ENCODE results near the gene CLK3. TPM values are rescaled to one million over a fixed set of nuclear protein-coding genes. Genes with fewer than 3 reads are reported as not detected.

The CLK3 gene
- total and polyA plus RNA-seq, 2 of the 8 experiments (the other 6 are each of a cell fraction or from before 2014, with no cell fraction given) = 43.5 to 67.3 TPM

DNA sequence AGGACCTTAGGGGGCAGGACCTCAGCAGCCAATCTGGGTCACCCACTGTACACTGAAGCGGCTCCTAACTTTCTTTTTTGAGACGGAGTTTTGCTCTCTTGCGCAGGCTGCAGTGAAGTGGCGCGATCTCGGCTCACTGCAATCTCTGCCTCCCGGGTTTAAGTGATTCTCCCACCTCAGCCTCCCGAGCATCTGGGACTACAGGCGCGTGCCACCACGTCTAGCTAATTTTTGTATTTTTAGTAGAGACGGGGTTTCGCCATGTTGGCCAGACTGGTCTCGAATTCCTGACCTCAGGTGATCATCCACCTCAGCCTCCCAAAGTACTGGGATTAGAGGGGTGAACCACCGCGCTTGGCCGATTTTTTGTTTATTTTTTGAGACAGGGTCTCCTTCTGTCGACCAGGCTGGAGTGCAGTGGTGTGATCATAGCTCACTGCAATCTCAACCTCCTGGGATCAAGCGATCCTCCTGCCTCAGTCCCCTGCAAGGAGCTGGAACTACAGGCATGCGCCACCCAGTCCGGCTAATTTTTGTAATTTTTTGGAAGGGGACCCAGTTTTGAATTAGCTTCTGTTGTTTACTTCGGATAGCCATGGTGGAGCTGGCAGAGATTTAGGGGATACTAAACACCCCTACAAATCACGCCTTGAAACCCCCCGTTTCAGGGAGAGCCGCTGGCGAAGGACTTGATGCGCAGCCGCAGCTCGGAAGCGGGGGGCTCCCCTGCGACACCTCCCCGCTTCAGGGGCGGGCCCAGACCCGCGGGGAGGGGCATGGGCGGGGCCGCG is 1.5 kb upstream of the CLK3 start:
- 43% methylated on average over 35 of the region's 38 CpGs; no CpG with 5 or more reads in 1 of the 2 experiments for WGBS, 2 experiments (ENCODE audit: extremely low coverage in 1 of 2, insufficient coverage in 1 of 2, insufficient read length in 1 of 2, insufficient replicate concordance in 2 of 2, low coverage in 1 of 2, low lambda C conversion rate in 2 of 2, missing lambda C conversion rate in 1 of 2)
- DNase-seq (ENCODE audit: low read depth in 1 of 2, low spot score in 2 of 2) = peak in 1 of 2 experiments; percentile 90
- POLR2A ChIA-PET (ENCODE audit: partially characterized antibody) = interaction anchor here (1.0 to 10.0 kb wide), 9 partner anchors 12 to 183 kb away, joined by 3 to 122 read pairs (median 5); partner anchors contain the start of gene ARID3B

More for the DNA sequence above, 1.5 kb upstream of the CLK3 start:
- H3K79me2 ChIP-seq (ENCODE audit: control insufficient read depth in 1 of 2, insufficient read depth in 2 of 2, low read length in 2 of 2) = peaks cover 14 to 33% of the 10 kb centered on the region in 2 experiments
- H3K4me3 ChIP-seq (ENCODE audit: extremely low read depth in 1 of 4, insufficient read depth in 2 of 4, low read depth in 3 of 4, low read length in 4 of 4) = peak overlapping the region; percentile 80 to 96 (median 84)
- no peak for FAIRE-seq
- H4K91ac ChIP-seq (replicated peaks; ENCODE audit: insufficient read length, low read length) = no peak overlapping the region
- no peaks in the 10 kb centered on the region; a peak in 1 of 8 replicates for H3K36me3 ChIP-seq (ENCODE audit: control insufficient read depth in 2 of 4, insufficient read depth in 4 of 4, low read length in 3 of 4)
- peaks cover 11 to 25% of the 10 kb centered on the region in 2 experiments for H4K20me1 ChIP-seq (replicated peaks in 1 of 2; ENCODE audit: control insufficient read depth in 1 of 2, insufficient read depth in 2 of 2, low read length in 2 of 2)
- no peak overlapping the region for H3K9ac ChIP-seq (replicated peaks in 1 of 4; ENCODE audit: extremely low read depth in 1 of 4, low read depth in 3 of 4, low read length in 3 of 4)
- no peak overlapping the region for H3K14ac ChIP-seq (ENCODE audit: insufficient read length)
- no peak overlapping the region for H2BK5ac ChIP-seq (ENCODE audit: low read depth, low read length)
- peak overlapping the region; percentile 83 to 88 for H3K4me2 ChIP-seq (ENCODE audit: insufficient read depth in 1 of 2, low read depth in 2 of 2, low read length in 2 of 2)
- peaks cover 0 to 15% (median 11%) of the 10 kb centered on the region in 4 experiments; a peak in 4 of 7 replicates for H3K27me3 ChIP-seq (replicated peaks in 1 of 4; ENCODE audit: control insufficient read depth in 3 of 4, extremely low read depth in 1 of 4, insufficient read depth in 3 of 4, low read length in 3 of 4)
- H2BK12ac ChIP-seq (ENCODE audit: low read depth, low read length) = no peak overlapping the region
- H2AK5ac ChIP-seq (ENCODE audit: low read depth, low read length) = no peak overlapping the region
- no peak overlapping the region for H4K5ac ChIP-seq (ENCODE audit: insufficient read length, low read depth, low read length)
- peaks cover 16% of the 10 kb centered on the region; the same call in 1 of the 2 replicates for H3K23me2 ChIP-seq (ENCODE audit: low read depth, low read length)
- H3K27ac ChIP-seq (ENCODE audit: low read depth, low read length) = no peak overlapping the region
- peak overlapping the region; percentile 19; the same call in 1 of the 2 replicates for H2BK15ac ChIP-seq (ENCODE audit: low read length)
- CTCF ChIA-PET (ENCODE audit: partially characterized antibody) = interaction anchor here (0.9 to 37.5 kb wide), 11 partner anchors 11 to 242 kb away, joined by 3 to 1439 read pairs (median 7); partner anchors contain the start of genes CSK, CYP1A2 and EDC3
- H2BK120ac ChIP-seq (replicated peaks; ENCODE audit: low read depth, low read length) = no peak overlapping the region
- 0 out of 2 replicates have a peak overlapping the region, but pooled peaks have one; percentile 43 for H2AFZ ChIP-seq (ENCODE audit: low read length)
- no peak overlapping the region for H3K23ac ChIP-seq (ENCODE audit: insufficient read length)
- H3K4me1 ChIP-seq (replicated peaks in 1 of 4; ENCODE audit: control insufficient read depth in 3 of 4, insufficient read depth in 4 of 4, low read length in 3 of 4) = peaks cover 0 to 5% (median 2%) of the 10 kb centered on the region in 4 experiments; a peak in 5 of 7 replicates
- no peak overlapping the region for H4K8ac ChIP-seq (ENCODE audit: extremely low read depth, insufficient read depth, low read length)
- H3K56ac ChIP-seq (replicated peaks; ENCODE audit: insufficient read length, low read depth, low read length) = no peak overlapping the region
- H2BK20ac ChIP-seq (ENCODE audit: low read length) = no peak overlapping the region
- no peaks in the 10 kb centered on the region for H3K9me3 ChIP-seq (ENCODE audit: insufficient read depth in 2 of 2, low read depth in 1 of 2, low read length in 1 of 2)
- H3K18ac ChIP-seq (ENCODE audit: extremely low read depth, low read length) = no peak overlapping the region; the same call in none of the 2 replicates
- H3K79me1 ChIP-seq (ENCODE audit: low read depth, low read length) = peaks cover 10% of the 10 kb centered on the region
- peak; percentile 68 for TF ChIP-seq NRF1 (IDR thresholded peaks at IDR 0.05; ENCODE audit: low read depth, low read length)
- 0 out of 2 replicates have a peak, but pooled peaks have one; percentile 2 for TF ChIP-seq CREB1 (IDR thresholded peaks at IDR 0.05)
- TF ChIP-seq, protein P1, sequence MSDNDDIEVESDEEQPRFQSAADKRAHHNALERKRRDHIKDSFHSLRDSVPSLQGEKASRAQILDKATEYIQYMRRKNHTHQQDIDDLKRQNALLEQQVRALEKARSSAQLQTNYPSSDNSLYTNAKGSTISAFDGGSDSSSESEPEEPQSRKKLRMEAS (IDR thresholded peaks at IDR 0.05) = no peak
- no peak for TF ChIP-seq CEBPB (IDR thresholded peaks at IDR 0.05; ENCODE audit: low read depth, low read length)
- no peak overlapping the region for H3K4ac ChIP-seq (replicated peaks; ENCODE audit: insufficient read length, low read depth, low read length)

Data from H1 (cell line).